Ovary (tissue), 3 donors: ENCODE measurements around the gene MASP1.

ENCODE experiments used
- CTCF ChIP-seq, 3 donors: fragments of 450-650 bp in 2 of 3; fragments of 200-600 bp in 1 of 3; IDR thresholded peaks; one replicate each; pipeline versions ENCODE4 v1.5.1 to v1.8.0; 2016 to 2022; ENCODE audit warnings: antibody characterized with exemption in 3 of 3, mild to moderate bottlenecking in 1 of 3
- EP300 ChIP-seq: sonication (generic); formaldehyde crosslinking; IDR thresholded peaks from one replicate; pipeline ENCODE4 v1.6.1; 2017; ENCODE audit warnings: antibody characterized with exemption
- POLR2A ChIP-seq: fragments of 450-650 bp; IDR thresholded peaks from one replicate; pipeline ENCODE4 v1.6.1; 2017; ENCODE audit warnings: antibody characterized with exemption, mild to moderate bottlenecking, moderate library complexity
- donor health status: DM: no; HTN: no; CAD: no.

DNA sequence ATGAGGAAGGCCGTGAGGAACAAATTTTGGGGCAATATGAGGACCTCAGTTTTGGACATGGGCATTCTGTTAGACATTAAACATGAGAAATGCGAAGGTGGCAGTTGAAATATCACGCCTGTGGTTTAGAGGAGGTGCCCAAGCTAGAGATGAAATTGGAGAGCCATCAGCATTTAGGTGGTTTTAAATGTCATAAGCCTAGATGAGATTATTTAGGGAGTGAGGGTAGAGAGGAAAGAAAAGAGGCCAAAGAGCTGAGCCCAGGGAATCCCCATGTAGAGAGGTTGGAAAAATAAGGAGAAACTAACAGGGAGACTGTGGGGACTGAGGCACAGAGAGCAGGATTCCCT is 79.4 kb downstream of the MASP1 start:
- TF ChIP-seq CTCF (IDR thresholded peaks at IDR 0.05) (no peak), POLR2A (no peak), EP300 (no peak)
